B cell (primary cell): ENCODE results near the gene CAMK1D.

Experiments used
- CTCF ChIP-seq: fragments of 200-600 bp; IDR thresholded peaks from one replicate; pipeline ENCODE4 v1.8.0; 2022; ENCODE audit warnings: antibody characterized with exemption, mild to moderate bottlenecking
- EZH2 ChIP-seq: IDR thresholded peaks from 2 replicates; pipeline ENCODE4 v1.6.1; 2012; ENCODE audit warnings: borderline replicate concordance, low read depth, mild to moderate bottlenecking, moderate library complexity, low read length; ENCODE audit not compliant: insufficient read depth, poor library complexity, severe bottlenecking

- TF ChIP-seq EZH2 (no peak), CTCF (no peak)
These were observed 192.2 kb downstream of the CAMK1D start for GRCh38 chr10:12541446-12542067.
